GM12878 (cell line): ENCODE results near the gene MPV17. TPM values are rescaled to one million over a fixed set of nuclear protein-coding genes. Genes with fewer than 3 reads are reported as not detected.

Source experiments
- ATAC-seq: fragments of 200-7000 bp; cut with Tn5 transposase; 3 replicates; pipeline ENCODE4 v1.9.1; 2020; ENCODE audit warnings: mild to moderate bottlenecking, moderate library complexity
- BruUV-seq: library from RNA; stranded (reverse); fragments of 400-500 nt; replicated peaks from 2 replicates; lab custom pipeline; 2021; lab: Mats Ljungman, UMichigan
- CTCF ChIA-PET: fragments of 300-600 bp; sonication (Branson Sonifier 250); formaldehyde crosslinking; extraction: SDS; loops from one replicate; lab custom pipeline; 2021; ENCODE audit warnings: inconsistent platforms; lab: Yijun Ruan, JAX
- POLR2A ChIA-PET: fragments of 350-600 bp; formaldehyde crosslinking; extraction: SDS; loops from one replicate; lab custom pipeline; 2021; ENCODE audit warnings: inconsistent platforms; lab: Charles Lee
- RAD21 ChIA-PET: fragments of 300-600 bp; sonication (Branson Sonifier 250); formaldehyde crosslinking; loops from one replicate; lab custom pipeline; 2023; ENCODE audit warnings: antibody characterized with exemption; ENCODE audit not compliant: unreplicated experiment; lab: Charles Lee
- SMC1A ChIA-PET: fragments of 300-600 bp; sonication (Branson Sonifier 250); formaldehyde crosslinking; loops from one replicate; lab custom pipeline; 2023; ENCODE audit not compliant: unreplicated experiment, uncharacterized antibody; lab: Charles Lee
- DNase-seq: peaks from one replicate; pipeline ENCODE4 v3.0.0-alpha.2; 2011; ENCODE audit warnings: low read depth, low spot score
- FAIRE-seq: peaks from 3 replicates; lab custom pipeline; 2011; peaks lifted over from hg19 to GRCh38; lab: Jason Lieb, UNC
- H2AFZ ChIP-seq: 2 replicates; pipeline ENCODE4 v1.6.0; 2011; ENCODE audit warnings: low read depth, low read length, control low read depth; ENCODE audit not compliant: control insufficient read depth
- H3K27ac ChIP-seq: 2 replicates; pipeline ENCODE4 v1.5.1; 2011; ENCODE audit warnings: control low read depth; ENCODE audit not compliant: control insufficient read depth, insufficient read depth
- H3K27me3 ChIP-seq, 2 experiments: replicated peaks in 1 of 2; 2 replicates each; pipeline versions ENCODE4 v1.6.0 to v1.6.1; 2011; ENCODE audit warnings: low read length in 1 of 2; ENCODE audit not compliant: control insufficient read depth in 2 of 2, insufficient read depth in 2 of 2
- H3K36me3 ChIP-seq, 2 experiments: 2 replicates each; pipeline ENCODE4 v1.5.1; 2011; ENCODE audit warnings: low read length in 1 of 2; ENCODE audit not compliant: control insufficient read depth in 2 of 2, insufficient read depth in 2 of 2
- H3K4me1 ChIP-seq: 2 replicates; pipeline ENCODE4 v1.6.1; 2011; ENCODE audit warnings: mild to moderate bottlenecking, low read length, moderate library complexity, mixed read lengths; ENCODE audit not compliant: control insufficient read depth, insufficient read depth
- H3K4me2 ChIP-seq: 2 replicates; pipeline ENCODE4 v1.6.0; 2011; ENCODE audit warnings: control low read depth; ENCODE audit not compliant: control insufficient read depth, insufficient read depth
- H3K4me3 ChIP-seq: fragments of 200-600 bp; sonication (generic); 2 replicates; pipeline ENCODE4 v1.5.1; 2016
- H3K79me2 ChIP-seq: 2 replicates; pipeline ENCODE4 v1.6.0; 2011; ENCODE audit warnings: low read length; ENCODE audit not compliant: control insufficient read depth, insufficient read depth
- H3K9ac ChIP-seq: 2 replicates; pipeline ENCODE4 v1.8.0; 2011; ENCODE audit warnings: low read length, control low read depth, mixed read lengths; ENCODE audit not compliant: control insufficient read depth, insufficient read depth
- H3K9me3 ChIP-seq: replicated peaks from 3 replicates; pipeline ENCODE4 v1.5.1; 2011; ENCODE audit warnings: mild to moderate bottlenecking, low read length; ENCODE audit not compliant: control insufficient read depth, insufficient read depth
- H4K20me1 ChIP-seq: 2 replicates; pipeline ENCODE4 v1.6.0; 2011; ENCODE audit not compliant: control insufficient read depth, insufficient read depth
- EZH2 ChIP-seq: IDR thresholded peaks from 2 replicates; pipeline ENCODE4 v1.6.1; 2012; ENCODE audit warnings: low read depth, mild to moderate bottlenecking, control low read depth, inconsistent platforms, low read length, borderline replicate concordance; ENCODE audit not compliant: control insufficient read depth
- RELA ChIP-seq: fragments of 450-650 bp; IDR thresholded peaks from 2 replicates; pipeline ENCODE4 v1.8.0; 2014; ENCODE audit warnings: borderline replicate concordance; ENCODE audit not compliant: partially characterized antibody
- WGBS: methylation state at CpG from one replicate; pipeline ENCODE4 v1.1.6; 2016; ENCODE audit warnings: low lambda C conversion rate; ENCODE audit not compliant: insufficient replicate concordance, insufficient coverage; ENCODE audit errors: missing lambda C conversion rate; 5-methylcytosine and 5-hydroxymethylcytosine counted together
- in situ Hi-C: fragments of 300-500 bp; cut with MboI; formaldehyde crosslinking; loops from 9 replicates; pipeline ENCODE4 v1.14.3; 2018; ENCODE audit warnings: mixed read lengths
- intact Hi-C: fragments of 100-400 bp; cut with micrococcal nuclease; formaldehyde crosslinking; loops from one replicate; pipeline ENCODE4 v1.14.2; 2022; ENCODE audit not compliant: unreplicated experiment
- polyA plus RNA-seq, 11 experiments: library from polyadenylated mRNA; depleted of rRNA in 4 of 11; unstranded in 6 of 11; stranded (reverse) in 5 of 11; fragments of >200 nt; fragmentation: Nextera tagmentation in 4 of 11; fragmentation: Illumina TruSeq in 1 of 11; extraction: Ambion mirVana in 4 of 11; extraction: Trizol in 1 of 11; gene quantifications; 1 replicate in 1 of 11; 2 replicates in 10 of 11; pipeline versions ENCODE4 v1.2.1 to v1.2.3, GENCODE V29; 2011 to 2016; ENCODE audit warnings: inconsistent platforms in 2 of 11, missing spikeins in 2 of 11, low read depth in 1 of 11
- total RNA-seq, 4 experiments: library from RNA; depleted of rRNA in 3 of 4; stranded (reverse); fragments of >200 nt in 3 of 4; fragmentation: Illumina TruSeq in 1 of 4; extraction: Trizol in 1 of 4; gene quantifications; 2 replicates each; pipeline versions ENCODE4 v1.2.1 to v1.2.3, GENCODE V29; 2013 to 2021

MPV17 gene
- total and polyA plus RNA-seq, 10 of the 15 experiments (the other 5 are each of a cell fraction or from before 2014, with no cell fraction given): 63.4 to 143 (median 89.0) TPM

DNA sequence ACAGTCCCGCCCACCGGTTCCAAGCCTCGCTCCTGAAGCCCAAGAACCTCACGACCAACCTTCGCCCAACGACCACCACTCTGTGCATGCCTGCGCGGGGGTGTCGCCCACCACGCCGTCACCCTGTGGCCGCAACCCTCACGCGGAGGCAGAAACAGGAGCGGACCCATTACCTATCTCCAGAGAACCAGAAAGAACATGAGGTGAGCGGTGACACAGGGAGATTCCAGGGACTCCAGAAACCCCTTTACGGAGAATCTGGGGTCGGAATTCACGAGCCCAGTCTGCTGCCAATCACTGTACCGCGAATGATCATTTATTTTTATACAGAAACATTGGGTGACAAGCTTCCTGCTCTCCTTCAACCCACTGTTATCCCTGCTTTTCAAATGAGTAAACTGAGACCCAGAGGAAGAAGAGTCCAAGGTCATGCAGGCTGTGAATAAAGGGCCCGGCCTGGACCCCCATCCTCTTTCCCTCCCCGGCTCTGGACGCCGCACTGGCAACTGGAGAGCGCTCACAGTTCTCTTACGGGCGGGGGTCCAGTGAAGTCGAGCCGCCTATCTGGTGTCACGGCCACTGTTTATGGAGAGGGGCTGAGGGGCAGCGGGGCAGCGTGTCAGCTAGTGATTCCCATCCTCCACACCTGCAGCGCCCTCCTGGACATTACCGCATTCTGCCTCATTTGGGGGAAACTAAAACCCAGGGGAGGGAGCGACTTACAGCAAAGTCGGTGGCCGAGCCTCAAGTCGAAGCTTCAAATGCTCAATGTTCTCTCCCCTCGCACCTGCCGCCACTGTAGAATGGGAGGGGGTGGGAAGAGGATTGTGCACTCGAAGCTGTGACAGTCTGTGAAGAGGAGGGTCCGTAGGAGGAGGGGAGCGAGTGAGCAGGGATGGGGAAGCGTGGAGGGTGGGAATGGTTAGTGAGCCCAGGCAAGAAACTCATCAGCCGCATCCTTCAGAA is 59.3 kb downstream of the MPV17 start:
- no TSS peak for BruUV-seq
- no peaks in the 10 kb centered on the region for H3K79me2 ChIP-seq
- H4K20me1 ChIP-seq: no peaks in the 10 kb centered on the region
- peaks cover 24 to 41% of the 10 kb centered on the region in 2 experiments for H3K27me3 ChIP-seq
- CTCF ChIA-PET: interaction anchor here (0.8 to 7.9 kb wide), 4 partner anchors 15 to 94 kb away, joined by 3 to 52 read pairs (median 8); no protein-coding TSS in a partner anchor
- H3K4me1 ChIP-seq: peaks cover 18% of the 10 kb centered on the region
- TF ChIP-seq RELA: no peak
- TF ChIP-seq EZH2: peak; percentile 40; the same call in 1 of the 2 replicates
- TF ChIP-seq, all 136 proteins: peak for 1
- ChIA-PET POLR2A (interaction anchor here (0.9 kb wide), 1 partner anchor 627 kb away, joined by 3 read pairs; the partner anchor contains the start of genes BABAM2 and RBKS), SMC1A (interaction anchor here (0.6 kb wide), 1 partner anchor 318 kb away, joined by 3 read pairs; no protein-coding TSS in a partner anchor), RAD21 (interaction anchor here (1.9 to 3.6 kb wide), 2 partner anchors 10 to 17 kb away, joined by 5 to 16 read pairs; no protein-coding TSS in a partner anchor)
- no peak overlapping the region for H3K27ac ChIP-seq
- H3K36me3 ChIP-seq: no peaks in the 10 kb centered on the region
- intact Hi-C loops (no loop called here), in situ Hi-C loops (no loop called here)
- no peaks in the 10 kb centered on the region for H3K9me3 ChIP-seq
- ATAC-seq: peak; percentile 4; the same call in 1 of the 3 replicates
- peak overlapping the region; percentile 76; the same call in 1 of the 2 replicates for H3K4me3 ChIP-seq
- no peak for DNase-seq
- no peak overlapping the region for H3K9ac ChIP-seq
- no peak for FAIRE-seq
- peak overlapping the region; percentile 98 for H3K4me2 ChIP-seq
- 7% methylated on average over 41 of the region's 46 CpGs for WGBS
- no peak overlapping the region for H2AFZ ChIP-seq
